ENCODE measurements around the gene CAMTA1. TPM values are rescaled to one million over a fixed set of nuclear protein-coding genes. Genes with fewer than 3 reads are reported as not detected.

Gene CAMTA1
- total RNA-seq, 2 donors from 2014 or later = 76.6 to 85.8 TPM

DNA sequence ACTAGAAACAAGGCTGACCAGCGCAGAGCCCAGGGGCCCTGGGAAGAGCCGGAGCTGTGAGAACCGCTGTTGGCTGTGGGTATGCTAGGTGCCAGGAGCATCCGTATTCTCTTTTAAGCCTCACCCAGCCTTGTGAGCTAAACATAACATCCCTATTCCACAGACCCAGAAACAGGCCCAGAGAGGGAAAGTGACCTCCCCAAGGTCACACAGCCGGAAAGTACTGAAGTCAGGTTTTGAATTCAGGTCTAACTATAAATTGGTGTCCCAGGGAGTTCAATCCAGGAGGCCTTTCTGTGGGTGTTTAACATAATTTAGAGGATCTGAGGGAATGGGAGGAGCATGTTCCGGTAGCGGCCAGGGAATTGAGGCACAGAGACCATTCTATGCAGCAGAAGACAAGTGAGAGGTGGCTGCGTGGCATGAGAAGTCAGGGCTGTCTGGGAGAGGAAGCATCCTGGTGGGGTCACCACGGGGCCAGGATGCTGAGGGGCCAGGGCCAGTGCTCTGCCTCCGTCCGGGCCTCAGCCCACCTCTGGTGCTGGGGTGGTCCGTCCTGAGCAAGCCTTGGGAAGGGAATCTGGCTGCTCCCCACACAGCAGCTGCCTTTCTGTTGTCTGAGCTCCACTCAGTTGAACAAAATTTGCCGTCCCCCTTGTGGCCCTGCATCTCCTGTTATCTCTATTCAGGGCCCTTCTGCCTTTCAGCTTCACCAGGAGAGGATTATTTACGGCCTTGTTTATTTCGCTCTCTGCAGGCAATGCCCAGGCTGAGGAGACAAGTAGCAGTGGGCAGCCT is 647.0 kb downstream of the CAMTA1 start:
- DNase-seq = no peak
- intact Hi-C loops (cut with DNase I, micrococcal nuclease) = no loop called here
- no peak for ATAC-seq

DNA sequence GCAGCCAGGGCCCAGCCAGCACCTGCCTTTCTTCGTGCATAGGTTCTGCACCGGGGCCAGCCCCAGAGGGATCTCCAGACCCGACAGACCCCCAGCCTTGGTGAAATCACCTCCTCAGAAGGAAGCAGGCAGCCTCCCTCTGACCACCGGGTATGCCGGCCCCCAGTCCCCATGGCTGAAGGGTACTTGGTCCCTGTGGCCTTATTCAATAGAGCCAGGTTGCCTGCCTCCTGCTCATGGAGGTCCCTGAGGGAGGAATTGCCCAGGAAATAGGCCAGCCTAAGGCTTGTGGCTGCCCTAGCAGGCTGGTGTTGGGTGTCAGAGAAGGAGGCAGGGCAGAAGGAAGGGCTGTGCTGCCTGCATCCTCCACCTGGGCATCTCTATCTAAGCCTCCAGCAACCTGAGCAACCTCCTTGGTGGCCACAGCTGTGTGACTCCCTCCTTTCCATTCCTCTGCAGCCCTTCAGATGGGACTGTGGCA is 647.7 kb downstream of the CAMTA1 start:
- intact Hi-C loops (cut with DNase I, micrococcal nuclease) = no loop called here
- no peak for DNase-seq
- no peak for ATAC-seq

DNA sequence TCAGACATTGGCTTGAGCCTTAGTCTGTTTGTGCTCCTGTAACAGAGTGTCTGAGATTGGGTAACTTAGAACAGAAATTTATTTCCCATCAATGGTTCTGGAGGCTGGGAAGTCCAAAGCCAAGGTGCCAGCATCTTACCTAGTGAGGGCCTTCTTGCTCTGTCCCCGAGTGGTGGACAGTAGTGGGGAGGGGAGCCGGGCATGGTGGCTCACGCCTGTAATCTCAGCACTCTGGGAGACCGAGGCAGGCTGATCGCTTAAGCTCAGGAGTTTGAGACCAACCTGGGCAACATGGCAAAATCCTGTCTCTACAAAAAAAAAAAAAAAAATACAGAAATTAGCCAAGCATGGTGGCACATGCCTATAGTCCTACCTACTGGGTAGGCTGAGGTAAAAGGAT is 649.3 kb downstream of the CAMTA1 start:
- no peak for ATAC-seq
- no peak for DNase-seq
- intact Hi-C loops (cut with DNase I, micrococcal nuclease) = no loop called here

DNA sequence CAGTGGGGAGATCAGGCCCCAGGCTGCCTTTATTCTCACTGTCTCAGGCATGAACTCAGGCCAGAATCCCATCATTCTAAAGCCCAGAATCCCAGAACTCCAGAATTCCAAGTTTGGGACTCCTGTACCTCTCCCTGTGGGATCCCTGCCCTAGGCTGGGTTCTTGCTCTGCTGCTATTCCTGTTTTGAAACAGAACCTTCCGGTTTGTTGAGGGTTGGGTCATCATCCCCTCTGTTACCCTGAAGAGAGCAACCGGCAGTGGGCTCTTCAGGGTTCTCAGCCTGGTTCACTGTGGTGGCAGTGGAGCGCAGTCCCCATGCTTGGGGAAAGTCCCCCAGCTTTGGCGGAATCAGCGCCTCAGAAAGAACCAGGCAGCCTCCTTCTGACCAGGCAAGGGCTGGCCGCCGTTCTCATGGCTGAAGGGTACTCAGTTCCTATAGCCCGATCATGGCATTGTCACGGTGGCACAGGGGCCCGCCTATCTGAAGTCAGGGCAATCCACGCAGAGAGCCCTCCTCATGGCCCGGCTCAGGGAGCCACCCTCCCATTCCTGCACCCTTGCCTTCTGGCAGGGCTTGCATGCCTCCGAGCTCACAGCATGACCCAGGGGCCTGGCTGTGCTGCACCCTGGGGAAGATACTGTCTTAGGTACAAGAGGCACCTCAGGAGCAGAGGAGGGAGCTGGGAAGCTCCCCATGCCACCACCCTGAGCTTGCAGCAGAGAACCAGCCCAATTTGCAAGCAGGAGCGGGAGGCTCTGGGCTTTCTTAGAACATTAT is 650.2 kb downstream of the CAMTA1 start:
- DNase-seq = no peak
- no peak for ATAC-seq
- intact Hi-C loops (cut with DNase I, micrococcal nuclease) = no loop called here

DNA sequence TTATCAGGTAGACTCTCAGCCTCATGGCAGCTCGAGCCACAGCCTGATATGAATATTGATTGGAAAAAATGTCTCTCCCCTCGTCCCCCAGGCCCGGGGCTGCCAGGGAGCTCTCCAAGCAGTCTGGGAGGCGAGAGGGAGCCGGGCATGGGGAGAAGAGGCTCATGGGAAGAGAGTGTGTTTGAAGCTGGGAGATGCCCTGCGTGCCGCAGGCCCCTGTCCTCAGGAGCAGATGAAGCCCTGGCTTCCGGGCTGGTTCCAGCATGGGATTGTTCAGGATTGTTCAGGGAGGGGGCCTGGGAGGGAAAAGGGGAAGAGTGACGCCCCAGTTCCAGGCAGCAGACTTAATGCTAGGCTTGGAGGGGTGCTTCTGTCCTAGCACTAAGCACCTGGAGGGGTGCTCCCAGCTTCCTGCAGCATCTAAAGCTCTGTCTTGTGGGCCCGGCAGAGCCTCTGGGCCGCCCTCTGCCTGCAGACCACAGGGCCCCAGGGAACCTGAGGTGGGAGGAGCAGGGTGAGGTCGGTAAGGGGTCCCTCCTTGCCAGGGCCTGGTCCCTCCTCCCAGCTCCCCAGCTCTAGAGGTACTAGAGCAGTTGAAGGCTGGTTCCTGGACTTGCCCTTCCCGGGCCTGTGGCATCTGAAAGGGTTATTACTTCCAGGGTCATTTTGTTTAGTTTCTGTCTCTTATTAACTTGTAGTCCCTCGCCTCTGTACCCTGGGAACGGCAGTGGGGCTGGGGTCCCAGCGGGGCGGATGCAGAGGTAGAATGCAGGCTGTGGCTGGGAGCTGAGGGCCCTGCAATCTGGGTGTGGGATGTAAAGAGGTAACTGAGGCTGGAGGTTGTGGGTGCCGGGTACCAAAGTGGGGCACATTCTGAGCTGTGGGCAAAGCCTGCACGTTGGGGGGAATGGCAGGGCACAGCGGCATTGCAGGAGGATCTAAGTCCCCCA is 651.1 kb downstream of the CAMTA1 start:
- intact Hi-C loops (cut with DNase I, micrococcal nuclease) = no loop called here
- DNase-seq = no peak
- ATAC-seq = no peak

DNA sequence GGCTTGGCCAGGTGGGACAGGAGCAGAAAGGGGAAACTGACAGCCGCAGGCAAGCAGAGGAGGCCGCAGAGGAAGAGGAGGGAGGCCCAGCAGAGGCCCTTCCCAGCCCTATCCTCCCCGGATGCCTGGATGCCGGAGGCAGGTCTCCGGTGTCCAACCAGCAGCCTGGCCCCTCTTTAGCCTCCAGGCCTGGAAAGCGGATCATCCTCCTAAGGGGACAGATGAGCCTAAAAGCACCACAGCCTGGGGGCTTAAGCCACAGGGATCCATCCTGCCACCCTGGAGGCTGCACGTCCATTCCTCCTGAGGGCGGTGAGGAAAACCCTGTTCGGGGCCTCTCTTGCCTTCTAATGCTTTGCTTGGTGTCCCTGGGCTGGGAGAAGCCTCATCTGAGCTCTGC is 651.8 kb downstream of the CAMTA1 start:
- intact Hi-C loops (cut with DNase I, micrococcal nuclease) = no loop called here
- no peak for ATAC-seq
- no peak for DNase-seq

DNA sequence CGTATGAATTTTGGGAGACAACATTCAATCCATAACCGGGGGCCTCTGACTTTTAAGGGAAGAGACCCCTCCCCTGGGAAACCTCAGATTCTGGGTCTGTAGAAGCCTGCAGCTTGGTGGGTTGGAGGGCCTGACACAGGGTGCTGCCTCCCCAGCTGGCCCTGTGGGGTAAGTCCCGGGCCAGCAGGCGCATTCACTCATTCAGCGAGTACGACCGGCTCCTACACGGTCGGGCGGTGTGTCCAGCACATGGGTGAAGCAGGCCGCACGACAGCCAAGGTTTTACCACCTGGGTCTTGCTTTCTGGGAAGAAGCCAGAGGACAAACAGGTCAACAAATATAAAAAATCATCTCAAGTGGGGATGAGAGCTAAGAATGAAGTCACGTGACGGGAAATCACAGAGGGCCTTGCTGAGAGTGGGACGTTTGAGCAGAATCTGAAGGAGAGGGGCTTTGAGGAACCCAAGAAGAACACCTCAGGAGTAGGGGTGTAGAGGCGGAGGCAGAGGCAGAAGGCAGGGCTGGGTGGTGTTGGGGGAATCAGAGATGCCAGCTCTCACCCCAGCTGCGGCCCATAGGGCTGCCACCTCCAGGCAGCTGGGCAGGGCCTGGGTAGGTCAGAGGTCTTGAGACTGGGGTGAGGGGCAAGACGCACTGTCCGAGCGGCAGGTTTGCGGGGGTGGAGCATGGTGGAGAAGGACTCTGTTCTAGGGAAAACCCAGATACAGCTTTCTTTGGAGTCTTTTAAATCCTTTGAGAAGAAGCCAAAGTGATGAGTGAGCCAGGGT is 652.5 kb downstream of the CAMTA1 start:
- ATAC-seq (no peak), DNase-seq (no peak)
- intact Hi-C loops (cut with DNase I, micrococcal nuclease) = no loop called here

DNA sequence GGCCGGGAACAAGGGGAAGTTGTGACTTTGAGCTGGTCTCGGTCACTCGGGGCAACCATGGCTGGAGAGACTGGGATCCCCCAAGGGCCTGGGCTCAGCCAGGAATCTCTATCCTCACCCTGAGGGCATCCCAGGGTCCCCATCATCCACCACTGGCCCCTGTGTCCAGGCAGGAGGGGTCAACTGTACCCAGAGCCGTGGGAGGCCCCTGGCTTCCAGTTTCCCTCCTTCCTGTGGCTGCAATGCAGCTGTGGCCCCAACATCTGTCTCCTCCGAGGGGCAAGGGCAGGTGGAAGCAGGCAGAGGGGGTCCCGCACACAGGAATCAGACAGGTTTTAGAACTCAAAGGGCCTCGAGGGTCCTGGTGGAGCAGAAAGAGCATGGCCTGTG is 653.1 kb downstream of the CAMTA1 start:
- intact Hi-C loops (cut with DNase I, micrococcal nuclease) = no loop called here
- no peak for ATAC-seq

DNA sequence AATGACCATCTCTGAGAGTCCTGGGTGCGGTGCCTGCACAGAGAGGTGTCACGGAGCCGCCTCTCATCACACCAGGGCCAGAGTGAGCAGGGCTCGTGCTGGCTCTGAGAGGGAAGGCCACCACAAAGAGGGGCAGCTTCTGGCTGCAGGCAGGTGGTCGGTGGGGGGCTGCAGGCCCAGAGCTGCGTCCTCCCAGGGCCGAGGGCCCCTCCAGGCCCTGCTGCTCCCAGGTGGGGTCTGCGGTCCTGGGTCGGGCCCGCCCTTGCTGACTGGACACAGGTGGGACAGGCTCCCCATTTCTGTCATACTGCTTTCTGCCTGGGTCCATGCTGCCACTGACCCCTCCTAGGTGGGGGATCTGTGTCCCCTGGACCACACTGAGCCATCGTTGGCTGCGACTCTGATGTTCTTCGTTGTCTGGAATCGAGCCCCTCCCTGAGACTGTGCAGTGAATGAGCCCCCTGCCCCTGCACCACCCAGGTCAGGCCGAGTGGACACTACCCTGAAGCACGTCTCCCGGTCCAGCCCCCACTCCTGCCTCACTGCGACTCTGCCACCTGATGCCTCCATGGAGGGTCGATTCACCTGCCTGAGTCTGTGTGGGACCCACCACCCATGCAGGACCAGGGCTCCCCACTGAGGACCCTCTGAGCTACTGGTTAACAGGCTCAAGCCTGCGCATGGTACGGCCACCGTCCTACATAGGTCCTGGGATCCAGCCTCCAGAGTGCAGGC is 653.8 kb downstream of the CAMTA1 start:
- ATAC-seq (no peak), DNase-seq (no peak)
- intact Hi-C loops (cut with DNase I, micrococcal nuclease) = no loop called here

More for the DNA sequence above, 653.1 kb downstream of the CAMTA1 start:
- no peak for DNase-seq

DNA sequence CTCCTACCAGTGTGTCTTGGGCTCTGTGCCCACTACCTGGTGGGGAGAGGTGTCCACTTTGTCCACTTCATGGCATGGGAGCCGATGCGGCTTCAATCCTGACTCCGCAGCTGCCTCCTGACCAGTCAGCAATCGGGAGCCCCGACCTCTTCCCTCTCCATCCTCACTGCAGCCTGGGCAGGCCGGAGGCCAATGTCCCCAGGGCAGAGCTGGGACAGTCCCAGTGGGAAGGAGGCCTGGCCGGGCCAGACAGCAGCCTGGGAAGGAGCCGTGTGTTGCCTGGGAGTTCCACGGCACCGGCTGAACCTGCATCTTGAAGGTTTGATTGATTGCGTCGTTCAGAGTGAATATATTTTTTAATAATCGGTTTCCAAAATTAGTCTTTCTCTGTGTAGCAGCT is 654.9 kb downstream of the CAMTA1 start:
- intact Hi-C loops (cut with DNase I, micrococcal nuclease) = loop anchor here in 1 of 2 donors (10.0 kb wide), 1 partner anchor 205 kb away; no protein-coding TSS in a partner anchor
- ATAC-seq (no peak), DNase-seq (no peak)

DNA sequence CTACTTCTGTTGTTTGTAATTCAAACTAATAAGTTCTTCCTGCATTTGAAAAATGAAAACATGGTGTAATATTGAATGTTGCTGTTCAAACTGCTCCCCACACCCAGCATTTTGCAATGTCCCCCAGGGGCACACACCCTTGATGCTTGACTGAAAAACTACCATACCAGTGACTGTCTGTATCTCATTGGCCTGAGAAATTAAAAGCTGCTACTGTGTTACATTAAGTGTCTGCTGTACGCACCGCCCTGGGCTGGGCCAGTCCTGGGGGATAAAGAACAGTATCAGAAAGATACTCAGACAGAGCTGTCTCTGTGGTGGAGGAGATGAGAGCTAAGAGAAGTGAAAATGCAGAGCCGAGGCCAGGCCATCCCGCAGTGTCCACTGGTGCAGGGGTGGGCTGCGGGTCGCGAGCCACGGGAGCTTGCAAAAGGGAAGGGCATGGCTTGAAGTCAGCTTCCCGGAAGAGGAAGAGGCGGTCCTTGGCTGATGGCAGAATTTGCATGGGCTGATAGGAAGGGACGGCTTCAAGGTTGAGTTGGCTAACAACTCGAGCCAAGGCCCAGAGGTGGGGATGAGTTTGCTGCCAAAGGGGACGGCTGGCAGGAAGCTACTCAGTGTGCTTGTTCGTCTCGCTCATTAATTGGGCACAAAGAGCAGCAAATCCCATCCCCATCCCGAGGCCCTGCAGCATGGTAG is 656.0 kb downstream of the CAMTA1 start:
- ATAC-seq (no peak), DNase-seq (no peak)
- intact Hi-C loops (cut with DNase I, micrococcal nuclease) = loop anchor here in 1 of 2 donors (10.0 kb wide), 1 partner anchor 204 kb away; no protein-coding TSS in a partner anchor

DNA sequence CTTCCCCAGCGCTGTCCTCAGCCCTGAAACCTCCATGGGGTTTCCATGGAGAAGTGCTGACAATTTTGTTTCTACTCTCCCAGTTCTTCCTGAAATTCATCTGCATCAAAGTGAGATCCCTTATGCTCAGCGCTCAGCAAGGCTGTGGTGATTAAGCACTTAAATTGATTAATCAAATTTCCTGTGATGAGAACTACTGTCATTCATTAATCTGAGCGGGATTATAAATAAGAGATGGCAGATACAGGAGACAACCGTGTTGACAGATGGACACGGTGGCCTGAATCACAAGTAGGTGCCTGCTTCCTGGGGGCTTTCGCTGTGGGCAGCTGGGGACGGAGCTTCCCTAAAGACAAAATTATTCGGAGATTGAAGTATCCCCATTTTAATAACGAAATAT is 656.8 kb downstream of the CAMTA1 start:
- intact Hi-C loops (cut with DNase I, micrococcal nuclease) = loop anchor here in 1 of 2 donors (10.0 kb wide), 1 partner anchor 203 kb away; no protein-coding TSS in a partner anchor
- ATAC-seq = no peak
- no peak for DNase-seq

DNA sequence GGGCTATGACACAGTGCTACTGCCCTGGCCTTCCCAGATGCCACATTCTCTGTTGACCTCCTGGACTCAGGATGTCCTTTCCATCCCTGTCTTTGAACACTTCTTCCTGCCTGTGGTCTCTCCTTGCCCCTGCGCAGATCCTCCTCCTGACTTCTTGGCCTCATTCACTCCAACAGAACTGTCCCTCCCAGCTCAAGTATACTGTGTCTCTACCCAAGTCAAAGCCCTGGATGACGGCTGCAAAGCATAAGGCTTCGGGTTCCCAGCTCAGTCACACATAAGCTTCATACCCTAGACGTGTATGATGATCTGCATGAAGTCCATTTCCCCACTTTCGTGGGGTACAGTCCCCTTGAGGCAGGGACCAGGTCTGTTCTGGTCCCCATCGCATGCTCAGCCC is 657.7 kb downstream of the CAMTA1 start:
- intact Hi-C loops (cut with DNase I, micrococcal nuclease) = loop anchor here in 1 of 2 donors (10.0 kb wide), 1 partner anchor 202 kb away; no protein-coding TSS in a partner anchor
- ATAC-seq = no peak
- DNase-seq = no peak

DNA sequence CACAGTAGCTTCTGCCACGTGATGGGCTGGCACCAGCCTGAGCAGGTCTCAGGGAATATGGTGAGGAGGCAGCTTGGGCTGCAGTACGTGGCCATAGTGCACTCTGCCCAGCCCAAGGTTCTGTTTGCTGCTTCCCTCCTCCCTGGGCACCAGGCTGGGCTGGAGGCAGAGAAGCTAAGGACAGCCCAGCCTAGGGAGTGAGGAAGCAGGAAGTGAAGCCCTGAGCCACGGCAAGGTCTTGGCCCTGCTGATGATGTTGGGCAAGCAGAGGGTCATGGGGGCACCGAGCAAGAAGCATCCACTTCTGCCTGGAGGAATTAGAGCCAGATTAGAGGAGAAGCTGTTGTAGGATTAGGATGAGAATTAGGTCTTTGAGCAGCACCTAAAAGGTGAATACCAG is 659.1 kb downstream of the CAMTA1 start:
- intact Hi-C loops (cut with DNase I, micrococcal nuclease) = loop anchor here in 1 of 2 donors (10.0 kb wide), 1 partner anchor 200 kb away; no protein-coding TSS in a partner anchor
- ATAC-seq (no peak), DNase-seq (no peak)

DNA sequence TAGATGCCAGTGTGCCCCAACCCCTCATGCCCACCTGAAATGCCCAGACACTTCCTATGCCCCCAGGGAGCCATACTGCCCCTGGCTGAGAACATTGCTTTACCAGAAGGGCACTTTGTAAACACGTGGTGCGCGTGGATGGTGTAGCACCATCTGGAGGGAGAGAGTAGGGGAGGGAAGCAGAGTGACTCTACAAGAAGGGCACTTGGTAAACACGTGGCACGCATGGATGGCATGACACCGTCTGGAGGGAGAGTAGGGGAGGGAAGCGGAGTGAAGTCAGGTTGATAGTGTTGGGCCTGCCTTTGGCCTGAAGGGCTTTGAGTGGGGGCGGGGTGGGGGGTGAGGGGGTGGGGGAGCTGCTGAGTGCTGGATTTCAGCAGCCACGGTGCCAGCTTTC is 661.8 kb downstream of the CAMTA1 start:
- DNase-seq (no peak), ATAC-seq (no peak)
- intact Hi-C loops (cut with DNase I, micrococcal nuclease) = loop anchor here in 1 of 2 donors (10.0 kb wide), 1 partner anchor 198 kb away; no protein-coding TSS in a partner anchor

DNA sequence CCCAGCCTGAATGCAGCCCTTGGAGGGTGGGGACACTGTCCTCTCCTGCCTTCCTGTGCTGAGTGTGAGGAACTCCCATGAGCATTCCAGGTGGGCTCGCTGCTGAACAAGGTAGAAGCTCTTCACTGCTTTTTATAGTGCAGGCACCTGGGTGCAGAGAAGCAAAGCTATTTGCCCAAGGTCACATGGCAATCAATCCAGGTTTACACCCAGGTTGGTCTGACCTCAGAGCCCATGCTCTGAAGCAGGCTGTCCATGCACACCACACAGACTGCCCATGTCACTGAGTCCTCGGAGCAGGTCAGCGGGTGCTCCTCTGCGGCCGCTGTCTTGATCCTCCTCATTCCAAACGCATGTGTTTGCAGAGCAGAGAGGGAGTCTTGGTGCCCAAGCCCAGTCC is 662.5 kb downstream of the CAMTA1 start:
- ATAC-seq = no peak
- intact Hi-C loops (cut with DNase I, micrococcal nuclease) = loop anchor here in 1 of 2 donors (10.0 kb wide), 1 partner anchor 197 kb away; no protein-coding TSS in a partner anchor

More for the DNA sequence above, 662.5 kb downstream of the CAMTA1 start:
- DNase-seq = no peak
